ENCODE data around the gene RPS19BP1.
"Not testable (repeated sequence)": the region's sequence is repeated elsewhere in the genome, so short reads cannot be mapped to it uniquely, and the experiment has no call there.

The RPS19BP1 gene

DNA sequence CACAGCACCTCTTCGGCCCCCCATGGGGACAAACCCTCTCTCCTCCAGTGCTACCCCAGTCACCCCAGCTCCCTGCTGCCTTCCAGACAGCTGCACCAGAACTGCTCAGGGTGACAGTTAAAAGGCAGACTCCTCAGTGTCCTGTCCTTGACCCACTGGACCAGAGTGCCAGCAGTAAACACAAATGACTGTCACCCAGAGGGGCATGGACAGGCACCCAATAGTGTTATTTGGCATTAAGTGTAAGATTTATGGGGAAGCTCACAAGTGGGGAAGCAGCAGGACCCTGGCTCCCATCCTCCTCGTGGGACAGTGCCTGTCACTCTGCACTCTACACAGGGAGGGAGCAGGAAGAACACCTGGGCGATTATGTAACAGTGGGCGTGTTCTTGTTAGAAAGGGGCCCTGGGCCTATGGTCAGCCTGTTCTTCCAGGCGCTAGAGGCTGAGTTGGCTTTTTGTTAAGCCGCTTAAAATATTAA, 5.0 kb downstream of the RPS19BP1 start:
- DNase-seq = no peak

DNA sequence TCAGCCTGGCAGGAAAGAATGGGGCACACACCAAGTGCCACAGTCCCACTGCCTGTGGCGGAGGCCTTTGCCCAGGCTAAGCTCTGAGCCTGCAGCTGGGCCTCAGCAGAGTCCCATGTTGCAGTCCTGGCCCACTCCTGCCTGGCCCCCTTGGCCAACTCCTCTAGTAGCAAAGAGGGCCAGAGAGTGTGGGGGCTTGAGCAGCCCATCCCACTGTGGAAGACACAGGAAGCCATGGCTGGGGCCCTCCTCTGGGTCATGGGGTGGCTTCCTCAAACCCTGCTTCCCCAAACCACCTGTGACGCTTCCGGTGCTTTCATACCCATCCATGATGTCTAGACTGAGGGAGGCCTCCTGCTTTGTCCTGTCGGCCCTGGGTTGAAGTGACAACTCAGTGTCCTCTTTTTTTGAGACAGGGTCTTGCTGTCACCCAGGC, 5.8 kb downstream of the RPS19BP1 start:
- peak; percentile 23 for DNase-seq

DNA sequence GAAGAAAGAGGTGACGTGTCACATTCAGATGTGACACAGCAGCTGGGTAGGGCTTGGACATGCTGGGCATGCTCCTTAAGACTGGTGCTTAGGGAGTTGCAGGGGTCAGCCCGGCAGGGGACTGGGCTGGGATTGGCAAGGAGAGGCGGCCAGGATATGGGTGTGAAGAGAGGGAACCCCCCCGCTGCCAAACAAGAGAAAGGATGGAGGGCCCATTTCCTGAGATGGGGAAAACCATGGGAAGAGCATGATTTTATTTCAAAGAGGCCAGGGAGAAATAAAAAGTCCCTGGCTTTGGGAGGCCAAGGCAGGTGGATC, 6.9 kb downstream of the RPS19BP1 start:
- DNase-seq = no peak

DNA sequence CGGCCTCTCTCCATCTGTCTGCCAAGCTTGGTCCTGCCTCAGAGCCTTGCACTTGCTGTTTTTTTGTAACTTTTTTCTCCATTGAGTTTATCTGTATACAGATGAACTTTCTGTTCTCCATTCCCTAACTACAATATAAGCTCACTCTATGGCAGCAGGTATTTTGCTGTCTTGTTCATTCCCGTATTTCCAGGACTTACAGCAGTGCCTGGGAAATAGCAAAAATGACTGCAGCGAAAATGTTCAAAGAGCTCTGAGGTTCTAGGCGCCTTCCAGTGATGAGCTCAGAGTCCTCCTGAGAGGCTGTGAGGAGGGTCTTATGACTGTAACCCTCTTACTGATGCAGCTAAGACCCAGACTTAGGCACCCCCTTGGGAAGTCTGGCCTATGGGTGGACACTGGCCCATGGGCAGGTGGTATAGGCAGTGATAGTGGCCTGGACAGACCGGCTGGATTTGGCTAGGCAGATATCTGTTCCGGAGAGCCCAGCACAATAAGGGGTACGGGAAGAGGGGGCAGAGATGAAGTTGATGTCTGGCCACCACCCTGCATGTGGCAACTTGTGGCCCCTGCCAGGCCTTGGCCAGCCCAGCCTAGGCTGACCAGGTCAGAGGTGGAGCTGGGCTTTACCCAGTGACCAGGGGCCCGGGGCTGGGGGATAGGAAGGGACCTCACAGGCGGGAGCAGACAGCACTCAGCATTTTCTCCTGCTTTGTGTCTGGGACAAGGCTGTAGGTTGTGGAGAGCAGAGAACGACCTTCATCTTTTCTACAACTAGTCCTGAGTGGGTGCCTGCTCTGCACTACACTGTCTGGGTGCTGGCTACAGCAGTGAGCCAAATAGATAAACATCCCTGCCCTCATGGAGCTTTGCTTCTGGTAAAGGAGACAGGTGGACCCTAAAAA, 7.5 kb downstream of the RPS19BP1 start:
- DNase-seq = no peak

DNA sequence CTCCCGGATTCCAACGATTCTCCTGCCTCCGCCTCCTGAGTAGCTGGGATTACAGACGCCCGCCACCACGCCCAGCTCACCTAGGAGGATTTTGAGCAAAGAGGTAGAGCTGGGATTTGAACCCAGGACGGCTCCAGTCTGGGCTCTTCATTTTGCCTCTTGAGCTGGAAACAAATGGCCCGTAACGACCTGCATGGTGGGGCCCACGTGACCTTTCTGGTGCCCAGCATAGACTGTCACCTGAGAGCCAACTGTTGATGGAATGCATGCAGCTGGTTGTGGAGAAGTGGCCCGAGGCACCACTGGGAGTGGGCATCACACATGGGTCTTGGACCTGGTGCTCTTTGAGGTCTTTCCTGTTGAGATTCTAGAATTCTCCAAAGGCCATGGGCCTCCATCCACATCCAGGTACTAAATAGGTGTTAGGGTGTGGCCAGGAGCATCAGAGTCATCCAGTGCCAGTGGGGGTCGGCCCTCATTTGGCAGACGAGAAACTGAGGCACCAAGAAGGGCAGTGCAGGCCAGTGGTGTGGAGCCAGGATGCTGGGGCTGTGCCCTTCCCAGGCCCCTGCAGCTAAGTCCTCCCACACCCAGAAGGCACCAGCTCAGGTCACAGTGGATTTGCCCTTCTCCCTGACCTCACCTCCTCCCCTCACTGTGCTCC, 8.3 kb downstream of the RPS19BP1 start:
- no peak for DNase-seq

DNA sequence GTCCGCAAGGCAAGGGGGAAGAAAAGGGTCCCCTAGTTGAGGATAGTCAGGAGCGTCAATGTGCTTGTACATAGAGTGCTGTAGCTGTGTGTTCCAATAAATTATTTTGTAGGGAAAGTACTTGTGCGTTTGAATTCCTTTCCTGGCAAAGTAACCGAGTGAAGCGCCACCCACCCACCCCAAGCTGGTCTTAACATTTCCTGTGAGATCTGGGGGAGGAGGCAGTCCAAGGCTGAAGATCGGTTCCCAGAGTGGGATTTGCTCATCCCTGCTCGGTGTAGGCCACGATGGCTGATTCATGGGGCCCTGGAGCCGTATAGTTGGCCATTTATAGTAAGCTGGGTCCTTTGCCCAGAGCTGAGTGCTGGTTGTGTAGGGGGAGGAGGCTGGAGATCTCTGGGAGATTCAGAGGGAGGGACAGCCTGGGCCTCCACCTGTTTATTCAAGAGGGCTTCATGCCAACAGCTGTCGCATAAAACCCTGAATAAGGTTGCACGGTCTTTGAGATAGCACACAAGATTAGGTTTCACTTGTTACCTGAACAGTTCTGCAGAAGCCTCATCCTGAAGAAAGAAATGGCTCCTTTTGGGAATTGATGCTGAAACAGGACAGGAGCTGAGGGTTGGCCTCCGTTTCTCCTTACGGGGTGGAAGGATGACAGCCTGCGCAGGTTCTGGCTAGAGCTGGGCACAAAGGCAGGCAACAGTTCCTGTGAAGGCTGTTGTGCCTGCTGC, 9.8 kb downstream of the RPS19BP1 start:
- no peak for DNase-seq

DNA sequence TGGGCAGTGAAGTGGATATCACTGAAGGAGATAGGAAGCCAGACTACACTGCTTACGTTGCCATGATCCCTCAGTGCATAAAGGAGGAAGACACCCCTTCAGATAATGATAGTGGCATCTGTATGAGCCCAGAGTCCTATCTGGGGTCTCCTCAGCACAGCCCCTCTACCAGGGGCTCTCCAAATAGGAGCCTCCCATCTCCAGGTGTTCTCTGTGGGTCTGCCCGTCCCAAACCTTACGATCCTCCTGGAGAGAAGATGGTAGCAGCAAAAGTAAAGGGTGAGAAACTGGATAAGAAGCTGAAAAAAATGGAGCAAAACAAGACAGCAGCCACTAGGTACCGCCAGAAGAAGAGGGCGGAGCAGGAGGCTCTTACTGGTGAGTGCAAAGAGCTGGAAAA, 10.5 kb downstream of the RPS19BP1 start:
- DNase-seq = not testable (repeated sequence)

DNA sequence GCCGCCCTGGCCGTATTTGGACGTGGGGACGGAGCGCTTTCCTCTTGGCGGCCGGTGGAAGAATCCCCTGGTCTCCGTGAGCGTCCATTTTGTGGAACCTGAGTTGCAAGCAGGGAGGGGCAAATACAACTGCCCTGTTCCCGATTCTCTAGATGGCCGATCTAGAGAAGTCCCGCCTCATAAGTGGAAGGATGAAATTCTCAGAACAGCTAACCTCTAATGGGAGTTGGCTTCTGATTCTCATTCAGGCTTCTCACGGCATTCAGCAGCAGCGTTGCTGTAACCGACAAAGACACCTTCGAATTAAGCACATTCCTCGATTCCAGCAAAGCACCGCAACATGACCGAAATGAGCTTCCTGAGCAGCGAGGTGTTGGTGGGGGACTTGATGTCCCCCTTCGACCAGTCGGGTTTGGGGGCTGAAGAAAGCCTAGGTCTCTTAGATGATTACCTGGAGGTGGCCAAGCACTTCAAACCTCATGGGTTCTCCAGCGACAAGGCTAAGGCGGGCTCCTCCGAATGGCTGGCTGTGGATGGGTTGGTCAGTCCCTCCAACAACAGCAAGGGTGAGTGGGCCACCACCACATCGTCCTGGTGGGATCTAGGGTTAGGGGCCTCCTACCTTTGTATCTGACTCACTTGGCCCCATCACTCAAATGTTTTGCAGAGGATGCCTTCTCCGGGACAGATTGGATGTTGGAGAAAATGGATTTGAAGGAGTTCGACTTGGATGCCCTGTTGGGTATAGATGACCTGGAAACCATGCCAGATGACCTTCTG, 11.3 kb downstream of the RPS19BP1 start:
- not testable (repeated sequence) for DNase-seq

DNA sequence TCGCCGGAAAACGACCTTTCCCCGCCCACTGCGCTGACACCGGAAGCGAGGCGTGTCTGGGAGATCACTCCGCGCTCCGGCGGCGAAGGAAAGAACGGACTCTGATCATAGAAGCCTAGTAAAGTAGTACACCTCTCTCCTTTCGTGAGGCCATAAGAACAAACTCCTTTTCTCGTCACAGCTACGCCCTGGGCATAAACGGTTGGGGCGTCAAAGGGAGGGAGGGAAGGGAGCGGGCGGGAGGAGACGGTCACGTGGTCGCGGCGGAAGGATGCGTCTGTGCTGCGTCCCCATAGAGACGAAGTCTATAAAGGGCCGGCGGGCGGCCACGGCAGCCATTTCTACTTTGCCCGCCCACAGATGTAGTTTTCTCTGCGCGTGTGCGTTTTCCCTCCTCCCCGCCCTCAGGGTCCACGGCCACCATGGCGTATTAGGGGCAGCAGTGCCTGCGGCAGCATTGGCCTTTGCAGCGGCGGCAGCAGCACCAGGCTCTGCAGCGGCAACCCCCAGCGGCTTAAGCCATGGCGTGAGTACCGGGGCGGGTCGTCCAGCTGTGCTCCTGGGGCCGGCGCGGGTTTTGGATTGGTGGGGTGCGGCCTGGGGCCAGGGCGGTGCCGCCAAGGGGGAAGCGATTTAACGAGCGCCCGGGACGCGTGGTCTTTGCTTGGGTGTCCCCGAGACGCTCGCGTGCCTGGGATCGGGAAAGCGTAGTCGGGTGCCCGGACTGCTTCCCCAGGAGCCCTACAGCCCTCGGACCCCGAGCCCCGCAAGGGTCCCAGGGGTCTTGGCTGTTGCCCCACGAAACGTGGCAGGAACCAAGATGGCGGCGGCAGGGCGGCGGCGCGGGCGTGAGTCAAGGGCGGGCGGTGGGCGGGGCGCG, 12.1 kb downstream of the RPS19BP1 start, which contains the start of gene ATF4:
TSS of gene ATF4 (plus strand) at position 337 of the 880 bp plus-strand sequence. CDS start 884 bp downstream, outside the sequence.
- peak; percentile 85 for DNase-seq

DNA sequence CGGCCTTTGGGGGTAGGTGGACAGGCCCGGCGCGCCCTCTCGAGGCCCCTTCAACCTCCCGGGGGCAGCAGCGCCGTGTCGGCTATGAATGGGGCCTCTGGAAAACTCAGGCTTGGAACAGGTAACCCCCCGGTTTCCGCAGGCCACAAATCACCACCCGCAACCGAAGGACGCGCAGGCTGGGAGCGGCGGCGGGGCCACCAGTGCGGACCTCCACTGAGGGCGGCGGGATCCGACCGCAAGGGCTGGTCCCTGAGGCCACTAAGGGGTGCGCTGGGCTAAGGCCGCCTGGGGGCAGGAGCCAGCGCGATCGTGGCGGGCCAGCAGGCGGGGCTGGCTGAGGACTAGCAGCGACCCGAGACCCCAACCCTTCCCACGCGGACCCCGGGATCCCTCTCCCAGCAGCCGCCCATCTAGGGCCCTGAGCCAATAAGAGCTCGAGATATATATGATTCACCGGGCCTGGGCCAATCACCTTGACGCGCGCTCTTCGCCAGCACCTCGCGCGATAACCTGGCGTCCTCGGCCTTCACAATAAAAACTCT, 12.8 kb downstream of the RPS19BP1 start:
- DNase-seq = peak; percentile 97

DNA sequence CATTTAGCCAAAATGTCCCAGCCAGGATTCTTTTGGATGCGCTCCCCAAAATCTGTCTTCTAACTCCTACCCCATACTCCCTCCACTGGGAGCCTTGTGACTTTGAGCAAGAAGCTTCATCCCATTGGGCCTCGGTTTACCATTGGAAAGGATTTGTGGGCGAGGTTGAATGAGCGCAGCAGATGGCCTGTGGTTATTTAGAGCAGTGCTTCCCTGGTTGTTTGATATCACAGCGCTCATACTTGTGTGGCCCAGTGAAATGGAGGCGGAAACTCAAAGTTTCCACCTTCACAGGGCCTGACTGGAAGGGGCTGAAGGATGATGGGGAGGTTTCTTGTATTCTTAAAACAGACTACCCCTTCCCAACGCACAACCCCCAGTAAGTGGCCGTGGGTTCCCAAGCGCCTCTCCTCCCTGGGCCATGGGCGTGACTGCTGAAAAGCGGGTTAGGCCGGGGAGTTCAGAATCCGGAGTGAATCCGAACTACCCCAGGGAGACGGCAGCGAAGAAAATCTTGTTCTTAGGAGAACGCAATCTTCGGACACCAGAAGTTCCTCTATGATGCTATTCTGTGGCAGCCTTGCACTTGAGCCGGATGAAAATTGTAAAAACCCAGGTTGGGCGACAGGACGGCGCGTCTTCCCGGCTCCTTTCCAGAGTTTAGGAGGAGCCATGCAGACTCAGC, 13.4 kb downstream of the RPS19BP1 start:
- DNase-seq = no peak

DNA sequence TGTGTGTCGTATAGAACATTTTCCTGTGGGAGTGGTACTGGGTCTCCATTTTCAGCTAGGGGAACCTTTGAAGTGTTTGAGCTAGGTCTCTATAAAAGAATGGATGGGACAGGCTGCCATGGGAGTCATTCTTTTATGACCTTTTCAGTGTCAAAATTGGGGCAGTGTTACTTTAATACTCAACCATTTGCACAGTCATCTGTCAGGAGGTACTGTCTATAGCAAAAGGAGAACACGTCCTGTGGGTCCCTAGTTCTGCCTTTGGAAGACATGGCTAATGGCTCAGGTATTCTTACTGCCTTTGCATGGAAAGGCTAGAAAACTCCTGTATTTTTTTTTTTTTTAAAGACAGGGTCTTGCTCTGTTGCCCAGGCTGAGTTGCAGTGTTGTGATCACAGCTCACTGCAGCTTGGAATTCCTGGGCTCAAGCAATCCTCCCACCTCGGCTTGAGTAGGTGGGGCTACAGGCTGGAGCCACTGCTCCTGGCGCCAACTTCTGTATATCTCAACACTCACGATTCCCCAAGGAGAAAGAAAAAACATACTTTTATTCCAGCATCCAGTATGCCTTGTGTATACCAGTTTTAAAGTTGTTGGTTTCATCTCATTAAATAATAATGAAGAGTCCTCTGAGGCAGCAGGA, 14.3 kb downstream of the RPS19BP1 start:
- no peak for DNase-seq

DNA sequence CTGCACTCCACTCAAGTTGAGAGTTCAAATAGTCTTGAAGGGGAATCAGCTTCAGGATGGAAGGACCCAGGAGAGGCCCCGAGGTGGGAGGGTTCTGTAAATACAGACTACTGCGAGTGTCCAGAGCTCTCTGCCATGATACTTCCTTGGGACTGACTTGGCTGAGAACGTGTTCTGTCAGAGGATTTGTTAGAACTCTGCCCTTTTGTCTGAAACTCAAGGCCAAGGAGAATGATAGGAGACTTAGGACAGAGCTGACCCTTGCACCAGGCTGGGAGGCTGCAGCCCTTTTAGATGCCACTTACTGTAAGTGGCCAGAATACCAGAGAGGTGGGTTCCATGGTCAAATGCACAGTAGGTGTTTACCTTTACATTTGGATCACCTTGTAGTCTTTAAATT, 15.1 kb downstream of the RPS19BP1 start:
- DNase-seq = no peak

DNA sequence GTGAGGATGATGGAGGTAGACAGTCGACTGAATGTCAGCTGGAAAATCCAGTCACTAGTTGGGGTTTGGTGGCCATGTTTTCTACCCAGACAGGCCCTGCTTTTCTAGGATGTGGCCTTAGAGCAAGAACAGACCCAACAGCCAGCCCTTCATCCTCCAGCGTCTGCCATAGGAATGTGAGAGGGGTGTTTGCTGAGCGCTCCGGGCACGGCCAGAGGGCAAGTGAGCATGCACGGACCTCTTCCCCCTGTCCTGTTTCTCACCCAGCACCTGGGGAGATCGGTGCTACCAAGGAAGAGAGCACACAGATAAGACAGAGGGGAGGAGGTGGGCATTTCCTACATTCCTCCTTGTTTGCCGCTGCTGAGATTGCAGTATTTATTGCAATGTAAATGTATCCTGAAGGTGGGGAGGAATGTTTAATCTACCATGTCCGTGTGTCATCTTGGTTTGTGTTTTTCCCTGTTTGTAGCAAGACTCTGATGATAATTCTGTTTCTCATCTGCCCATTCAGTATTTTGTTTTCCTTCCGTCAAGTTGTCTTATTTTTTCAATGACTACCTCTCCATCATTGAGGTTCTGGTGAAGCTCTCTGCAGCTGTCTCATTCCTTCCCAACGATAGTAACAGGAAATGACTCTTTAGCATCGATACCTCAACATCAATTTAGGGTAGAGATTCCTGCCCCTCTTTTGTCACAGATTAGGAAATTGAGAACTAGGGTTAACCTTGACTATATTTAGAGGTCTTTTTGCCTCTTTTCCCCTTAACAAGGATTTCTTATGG, 17.1 kb downstream of the RPS19BP1 start:
- DNase-seq = no peak

DNA sequence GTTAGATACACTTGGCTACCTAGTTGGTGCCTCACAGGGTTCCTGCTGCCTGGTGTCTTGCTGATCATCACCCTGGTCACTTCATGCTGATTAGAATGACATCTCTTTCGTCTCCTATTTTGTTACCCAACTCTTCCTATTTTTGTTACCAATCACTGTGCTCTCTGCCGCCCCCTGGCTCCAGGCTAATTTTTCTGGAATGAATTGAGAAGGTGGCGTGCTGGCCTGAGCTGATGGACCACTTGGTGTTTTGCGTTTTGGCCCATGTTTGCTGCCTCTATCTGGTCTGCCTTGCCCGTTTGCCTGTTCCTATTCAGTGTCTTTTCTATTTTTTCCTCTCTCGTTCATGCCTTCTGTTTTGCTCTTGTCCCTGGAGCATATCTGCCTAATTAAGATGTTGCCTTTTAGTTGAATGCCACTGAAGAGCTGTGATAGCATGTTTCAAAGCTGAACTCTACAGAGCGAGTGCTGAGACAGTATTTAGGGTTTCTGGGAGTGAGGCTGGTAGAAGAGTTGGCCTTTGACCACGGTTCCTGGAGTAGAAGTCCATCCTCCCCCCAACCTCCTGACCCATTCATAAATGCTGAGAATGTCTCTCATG, 18.1 kb downstream of the RPS19BP1 start:
- no peak for DNase-seq

DNA sequence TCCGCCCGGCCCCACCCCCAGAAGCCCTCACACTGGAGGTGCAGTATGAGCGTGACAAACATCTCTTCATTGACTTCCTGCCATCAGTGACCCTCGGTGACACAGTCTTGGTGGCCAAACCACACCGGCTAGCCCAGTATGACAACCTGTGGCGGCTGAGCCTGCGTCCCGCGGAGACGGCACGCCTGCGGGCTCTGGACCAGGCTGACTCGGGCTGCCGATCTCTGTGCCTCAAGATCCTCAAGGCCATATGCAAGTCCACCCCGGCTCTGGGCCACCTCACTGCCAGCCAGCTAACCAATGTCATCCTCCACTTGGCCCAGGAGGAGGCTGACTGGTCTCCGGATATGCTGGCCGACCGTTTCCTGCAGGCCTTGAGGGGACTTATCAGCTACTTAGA, 18.8 kb downstream of the RPS19BP1 start:
- no peak for DNase-seq

DNA sequence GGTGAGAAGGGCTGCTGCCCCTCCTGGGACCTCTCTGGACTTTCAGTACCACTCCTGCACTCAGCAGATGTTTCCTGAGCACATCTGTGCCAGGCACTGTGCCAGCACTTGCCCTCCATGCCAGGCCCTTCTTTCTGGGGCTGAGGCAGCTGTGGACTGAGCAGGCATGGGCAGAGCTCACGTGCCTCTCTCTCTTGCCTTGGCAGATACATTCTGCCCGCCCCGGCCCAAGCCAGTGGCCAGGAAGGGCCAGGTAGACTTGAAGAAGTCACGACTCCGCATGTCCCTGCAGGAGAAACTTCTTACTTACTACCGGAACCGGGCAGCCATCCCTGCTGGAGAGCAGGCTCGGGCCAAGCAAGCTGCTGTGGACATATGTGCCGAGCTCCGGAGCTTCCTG, 20.5 kb downstream of the RPS19BP1 start:
- DNase-seq = no peak

DNA sequence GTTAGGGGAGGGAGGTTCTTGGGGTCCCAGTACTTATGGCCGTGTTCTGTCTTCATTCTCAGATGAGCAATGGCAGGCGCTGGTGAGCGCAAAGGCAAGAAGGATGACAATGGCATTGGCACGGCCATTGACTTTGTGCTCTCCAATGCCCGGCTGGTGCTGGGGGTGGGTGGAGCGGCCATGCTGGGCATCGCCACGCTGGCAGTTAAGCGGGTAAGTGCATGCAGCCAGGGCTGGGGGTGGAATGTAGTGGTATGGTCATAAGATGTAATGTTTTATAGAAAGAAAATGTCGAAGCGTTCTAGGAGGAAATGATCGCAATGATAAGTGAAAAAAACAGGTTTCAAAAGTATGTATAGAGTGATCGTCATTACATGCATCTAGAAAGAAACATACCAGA, 21.3 kb downstream of the RPS19BP1 start:
- no peak for DNase-seq
